GM19099 (cell line): ENCODE measurements around the gene PGRMC1.

ENCODE experiments used
- POLR2A ChIP-seq: IDR thresholded peaks from 3 replicates; pipeline ENCODE4 v1.6.1; 2011; ENCODE audit warnings: low read depth; ENCODE audit not compliant: insufficient read length; ENCODE audit errors: extremely low read depth

The PGRMC1 gene

DNA sequence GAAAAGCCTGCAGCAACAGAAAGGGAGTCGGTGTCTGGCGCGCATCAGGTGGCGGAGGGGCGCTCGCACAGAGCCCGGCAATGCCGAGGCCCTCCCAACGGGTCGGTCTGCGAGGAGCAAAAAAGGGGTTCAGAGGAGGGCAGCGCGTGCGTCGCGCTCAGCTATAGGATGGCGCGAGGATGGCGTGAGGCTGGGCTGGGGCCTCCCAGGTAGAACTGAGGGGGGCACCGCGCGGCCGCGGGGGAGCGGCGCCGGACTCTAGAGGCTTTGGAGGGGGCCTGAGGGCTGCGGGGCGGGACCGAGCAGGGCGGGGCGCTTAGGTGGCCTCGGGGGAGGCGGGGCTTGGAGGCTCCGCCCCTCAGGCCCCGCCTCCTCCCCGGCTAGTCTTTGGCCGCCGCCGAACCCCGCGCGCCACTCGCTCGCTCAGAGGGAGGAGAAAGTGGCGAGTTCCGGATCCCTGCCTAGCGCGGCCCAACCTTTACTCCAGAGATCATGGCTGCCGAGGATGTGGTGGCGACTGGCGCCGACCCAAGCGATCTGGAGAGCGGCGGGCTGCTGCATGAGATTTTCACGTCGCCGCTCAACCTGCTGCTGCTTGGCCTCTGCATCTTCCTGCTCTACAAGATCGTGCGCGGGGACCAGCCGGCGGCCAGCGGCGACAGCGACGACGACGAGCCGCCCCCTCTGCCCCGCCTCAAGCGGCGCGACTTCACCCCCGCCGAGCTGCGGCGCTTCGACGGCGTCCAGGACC is at the start of gene PGRMC1:
TSS of gene PGRMC1 (plus strand) at position 414 of the 751 bp plus-strand sequence. CDS start at position 493, 79 bp downstream.
- peak; percentile 90 for TF ChIP-seq POLR2A

DNA sequence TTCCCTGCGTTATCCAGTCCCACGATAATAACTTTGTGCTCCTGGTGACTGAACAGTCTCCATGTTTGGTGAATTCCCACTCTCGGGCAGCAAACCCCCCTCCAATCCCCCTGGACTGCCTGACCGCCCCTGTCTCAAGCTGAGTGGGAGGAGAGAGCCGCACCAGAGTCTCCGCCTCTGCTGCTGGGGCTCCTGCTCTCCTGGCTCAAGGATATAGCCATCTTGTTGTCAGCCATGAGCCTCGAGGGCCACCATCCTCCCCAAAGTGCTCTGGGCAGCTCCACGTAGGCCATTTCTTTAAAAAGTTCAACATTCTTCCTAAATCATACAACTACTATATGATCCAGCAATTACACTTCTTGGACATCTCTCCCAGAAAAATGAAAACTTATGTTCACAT is 49.3 kb upstream of the PGRMC1 start:
- no peak for TF ChIP-seq POLR2A

DNA sequence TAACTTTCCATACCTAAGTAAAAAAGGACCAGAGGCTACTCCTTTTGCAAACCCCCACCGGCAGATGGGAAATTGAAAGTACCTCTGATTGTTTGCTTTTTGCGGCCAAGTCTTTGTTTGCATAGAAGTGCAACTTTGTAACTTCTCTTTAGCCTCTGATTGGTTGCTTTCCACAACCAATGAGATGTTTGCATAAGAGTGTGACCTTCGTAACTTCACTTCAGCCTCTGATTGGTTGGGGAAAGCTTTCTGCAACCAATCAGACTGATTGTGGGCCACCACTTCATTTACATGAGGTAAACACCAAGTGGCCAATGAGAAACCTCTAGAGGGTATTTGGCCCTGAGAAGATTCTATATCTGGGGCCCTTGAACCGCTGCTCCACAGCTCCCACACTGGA is 48.8 kb upstream of the PGRMC1 start:
- TF ChIP-seq POLR2A, result no peak

DNA sequence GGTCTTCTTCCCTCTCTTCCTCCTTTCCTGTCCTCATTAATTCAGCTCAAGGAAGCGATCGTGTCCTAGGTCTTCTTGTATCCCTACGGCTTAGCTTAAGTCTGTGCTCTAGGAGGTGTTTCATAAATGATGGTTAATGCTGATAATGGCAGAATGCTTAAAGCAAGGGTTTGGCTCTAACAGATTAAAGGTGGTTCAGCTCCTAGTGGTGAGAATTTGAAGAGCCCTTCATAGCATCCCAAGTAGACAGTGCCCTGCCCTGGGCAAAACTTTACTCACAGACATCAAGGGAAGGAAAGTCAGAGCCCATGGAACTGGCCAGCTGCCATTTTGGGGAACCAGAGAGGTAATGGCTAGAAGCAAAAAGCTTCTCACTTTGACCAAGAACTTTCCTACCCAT is 47.0 kb upstream of the PGRMC1 start:
- TF ChIP-seq POLR2A, result no peak

DNA sequence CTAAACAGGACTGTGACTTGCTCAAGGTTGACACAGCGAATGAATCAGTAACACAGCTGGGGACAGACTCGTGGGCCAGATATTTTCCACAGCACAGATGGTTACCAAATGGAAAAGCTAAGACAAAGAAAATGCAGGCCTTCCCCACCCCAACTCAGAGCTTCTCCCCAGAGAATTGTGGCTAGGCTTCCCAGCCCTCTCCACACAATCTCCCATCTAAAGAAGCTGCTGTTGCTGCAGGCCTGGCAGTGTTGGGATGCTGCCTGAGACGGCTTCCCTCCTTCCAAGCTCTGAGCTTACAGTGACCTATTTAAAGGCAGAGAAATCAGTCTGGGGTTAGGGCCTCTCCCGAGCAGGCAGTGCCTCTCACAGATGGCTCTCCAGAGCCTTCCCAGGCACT is 46.5 kb upstream of the PGRMC1 start:
- TF ChIP-seq POLR2A, result no peak

DNA sequence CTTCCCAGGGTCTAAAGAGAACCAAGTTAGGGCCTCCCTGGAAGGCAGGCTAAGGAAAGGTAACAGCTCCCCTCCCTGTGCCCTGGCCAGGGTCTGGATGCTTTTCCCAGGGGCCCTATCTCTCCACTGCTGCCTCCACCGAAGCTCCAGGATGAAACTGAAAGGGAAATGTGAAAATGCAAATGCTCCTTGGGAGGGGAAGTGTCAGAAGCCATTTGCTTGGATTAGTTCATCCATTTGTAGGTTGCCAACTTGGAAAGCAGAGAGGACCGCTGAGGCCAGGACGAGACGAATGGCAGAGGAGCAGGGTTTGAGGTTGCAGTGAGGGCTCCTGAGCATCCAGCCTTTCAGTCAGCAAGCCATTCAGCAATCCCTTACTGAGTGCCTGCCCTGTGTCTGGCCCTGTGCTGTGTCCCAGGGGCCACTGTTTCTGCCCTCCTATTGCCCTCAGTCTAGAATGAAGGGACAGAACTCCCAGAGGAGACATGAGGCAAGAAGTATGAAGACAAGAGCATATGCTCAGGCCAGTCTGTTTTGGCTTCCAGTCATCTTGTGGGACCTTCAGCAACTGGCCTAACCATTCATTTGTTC is 45.9 kb upstream of the PGRMC1 start:
- TF ChIP-seq POLR2A, result no peak

DNA sequence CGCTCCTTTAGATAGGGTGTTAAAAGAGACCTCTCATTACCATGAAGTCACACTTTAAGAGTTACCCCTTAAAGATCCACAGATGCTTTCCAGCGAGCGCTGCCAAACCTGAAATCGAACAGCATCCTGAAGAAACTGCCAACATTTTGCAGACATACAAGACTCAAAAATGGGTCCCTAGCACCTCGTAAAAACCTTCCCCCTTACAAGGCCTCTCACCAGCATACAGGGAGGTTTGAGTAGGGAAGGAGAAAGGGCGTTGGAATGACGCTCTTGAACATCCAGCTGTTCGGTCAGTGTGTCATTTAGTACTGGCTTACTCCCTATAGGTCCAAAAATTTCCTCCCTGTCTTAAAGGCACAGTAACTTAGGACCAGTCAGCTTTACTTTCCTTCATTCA is 45.3 kb upstream of the PGRMC1 start:
- no peak for TF ChIP-seq POLR2A

DNA sequence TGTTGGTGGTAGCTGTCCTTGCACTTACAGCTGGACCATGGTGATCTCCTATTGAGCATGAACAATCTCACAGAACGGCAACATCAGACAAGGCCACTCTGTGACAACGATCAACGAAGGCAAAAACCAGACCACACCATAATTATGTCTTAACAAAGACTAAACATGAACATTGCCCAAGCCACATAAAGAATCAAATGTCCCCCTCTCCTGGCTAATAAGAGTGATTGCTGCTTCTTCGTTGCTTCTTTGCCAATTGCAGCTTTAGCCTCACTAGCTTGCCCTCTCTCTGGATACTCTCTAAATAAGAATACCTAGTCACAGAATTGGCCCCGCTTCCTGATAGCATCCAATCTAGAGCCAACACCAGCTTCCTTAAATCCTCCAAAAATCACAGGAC is 41.5 kb upstream of the PGRMC1 start:
- TF ChIP-seq POLR2A, result no peak

DNA sequence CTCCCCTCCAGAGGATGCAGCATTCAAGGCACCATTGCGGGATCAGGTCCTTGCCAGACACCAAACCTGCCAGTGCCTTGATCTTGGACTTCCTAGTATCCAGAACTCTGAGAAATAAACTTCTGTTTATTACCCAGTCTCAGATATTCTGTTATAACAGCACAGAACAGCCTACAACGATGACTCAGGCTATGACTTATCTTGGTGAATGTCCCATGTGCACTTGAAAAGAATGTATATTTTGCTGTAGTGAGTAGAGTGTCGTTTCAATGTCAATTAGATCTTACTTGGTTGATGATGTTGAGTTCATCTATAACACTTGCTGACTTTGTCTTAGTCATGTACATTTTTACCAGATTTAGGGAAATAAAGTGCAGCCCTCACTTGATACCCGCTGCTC is 34.5 kb upstream of the PGRMC1 start:
- no peak for TF ChIP-seq POLR2A

DNA sequence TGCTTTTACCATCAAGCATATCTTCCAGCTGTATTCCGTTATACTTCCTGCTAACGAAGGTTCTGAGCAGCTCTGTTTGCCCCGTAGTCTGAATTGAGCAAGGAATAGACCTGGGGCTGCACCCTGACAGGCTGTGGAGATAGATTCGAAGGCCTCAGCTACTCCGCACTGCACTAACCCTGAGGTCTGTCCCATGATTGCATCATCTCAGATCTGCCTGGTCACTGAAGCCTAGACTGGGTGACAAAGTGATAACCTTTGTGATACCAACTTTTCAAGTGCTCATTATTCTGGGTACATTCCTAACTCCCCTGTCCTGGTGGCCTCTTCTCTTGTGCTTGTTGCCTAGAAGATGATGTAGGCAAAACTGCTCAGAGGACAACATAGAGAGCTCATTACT is 29.9 kb upstream of the PGRMC1 start:
- TF ChIP-seq POLR2A, result no peak

DNA sequence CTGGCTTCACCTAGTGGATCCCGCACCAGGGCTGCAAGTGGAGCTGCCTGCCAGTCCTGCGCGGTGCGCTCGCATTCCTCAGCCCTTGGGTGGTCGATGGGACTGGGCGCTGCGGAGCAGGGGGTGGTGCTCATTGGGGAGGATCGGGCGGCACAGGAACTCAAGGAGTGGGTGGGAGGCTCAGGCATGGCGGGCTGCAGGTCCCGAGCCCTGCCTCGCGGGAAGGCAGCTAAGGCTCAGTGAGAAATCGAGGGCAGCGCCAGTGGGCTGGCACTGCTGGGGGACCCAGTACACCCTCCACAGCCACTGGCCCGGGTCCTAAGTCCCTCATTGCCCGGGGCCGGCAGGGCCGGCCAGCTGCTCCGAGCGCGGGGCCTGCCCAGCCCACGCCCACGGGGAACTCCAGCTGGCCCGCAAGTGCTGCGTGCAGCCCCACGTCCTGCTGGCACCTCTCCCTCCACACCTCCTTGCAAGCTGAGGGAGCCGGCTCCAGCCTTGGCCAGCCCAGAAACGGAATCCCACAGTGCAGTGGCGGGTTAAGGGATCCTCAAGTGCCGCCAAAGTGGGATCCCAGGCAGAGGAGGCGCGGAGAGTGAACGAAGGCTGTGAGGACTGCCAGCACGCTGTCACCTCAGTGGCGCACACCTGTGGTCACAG is 27.6 kb upstream of the PGRMC1 start:
- TF ChIP-seq POLR2A, result no peak

DNA sequence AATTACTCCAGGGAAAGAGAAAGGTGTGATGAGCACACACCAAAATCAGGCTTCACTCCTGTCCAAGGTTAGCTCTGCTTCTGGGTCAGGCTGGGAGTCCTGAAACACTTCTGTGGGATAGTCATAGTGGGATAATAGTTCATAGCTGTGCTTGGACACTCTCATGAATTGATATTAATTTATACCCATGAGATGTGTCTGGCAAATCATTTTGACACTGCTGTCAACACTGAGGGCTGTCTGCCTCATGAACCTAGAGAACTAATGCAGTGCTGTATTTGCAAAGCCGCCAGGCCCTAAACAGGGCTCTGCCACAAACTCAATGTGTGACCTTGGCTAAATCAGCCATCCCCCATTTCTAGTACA is 24.5 kb upstream of the PGRMC1 start:
- TF ChIP-seq POLR2A, result no peak

DNA sequence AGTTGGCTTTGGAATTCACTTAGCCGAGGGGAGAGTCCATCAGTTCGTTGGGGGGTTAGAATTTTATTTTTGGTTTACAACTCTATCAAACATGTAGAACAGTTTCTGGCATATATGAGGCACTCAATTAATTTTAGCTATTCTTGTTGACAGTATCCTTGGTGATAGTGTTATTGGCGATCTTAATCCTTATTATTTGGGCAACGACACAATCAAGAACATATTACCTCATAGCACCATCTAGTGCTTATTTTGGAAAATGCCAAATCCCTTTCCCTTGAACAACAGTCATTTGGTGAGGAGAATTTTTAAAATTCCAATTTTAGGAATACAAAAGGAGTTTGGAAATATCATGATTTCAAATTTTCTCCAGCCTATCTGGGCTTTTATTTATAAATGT is 17.9 kb upstream of the PGRMC1 start:
- TF ChIP-seq POLR2A, result no peak

DNA sequence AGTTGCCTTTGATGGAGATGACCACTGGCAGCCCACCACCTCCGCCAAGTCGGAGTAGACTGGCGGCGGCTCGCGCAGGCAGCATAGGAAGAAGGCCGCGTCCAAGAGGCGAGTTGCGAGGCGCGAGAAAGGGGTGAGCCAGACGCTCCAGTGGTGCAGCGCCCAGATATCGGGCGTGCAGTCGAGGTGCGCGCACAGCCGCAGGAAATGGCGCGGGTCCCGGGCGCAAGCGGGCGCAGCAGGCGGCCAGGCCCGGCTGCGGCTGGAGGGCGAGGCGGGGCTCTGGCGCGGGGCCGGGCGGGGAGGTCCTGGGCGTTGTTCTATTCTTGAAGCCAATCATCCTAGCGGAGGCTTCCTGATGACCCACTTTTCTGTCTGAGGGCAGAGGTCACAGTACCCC is 13.2 kb upstream of the PGRMC1 start:
- no peak for TF ChIP-seq POLR2A

DNA sequence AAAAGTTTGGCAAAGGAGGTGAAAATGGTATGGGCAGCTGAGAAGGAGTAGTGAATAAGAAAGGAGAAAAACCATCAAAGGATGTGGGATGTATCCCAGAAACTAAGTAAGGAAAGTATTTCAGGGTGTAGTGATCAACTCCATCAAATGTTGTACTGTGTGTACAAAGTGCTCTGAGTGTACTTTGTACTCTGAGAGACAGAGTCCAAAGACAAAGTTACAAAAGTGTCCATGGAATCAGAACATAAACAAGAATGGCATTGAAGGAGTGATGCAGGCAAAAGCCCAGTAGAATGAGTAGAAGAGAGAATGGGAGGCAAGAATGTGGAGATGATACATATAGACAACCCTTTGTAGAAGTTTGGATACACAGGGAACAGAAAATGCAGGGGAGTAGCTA is 12.3 kb upstream of the PGRMC1 start:
- no peak for TF ChIP-seq POLR2A

DNA sequence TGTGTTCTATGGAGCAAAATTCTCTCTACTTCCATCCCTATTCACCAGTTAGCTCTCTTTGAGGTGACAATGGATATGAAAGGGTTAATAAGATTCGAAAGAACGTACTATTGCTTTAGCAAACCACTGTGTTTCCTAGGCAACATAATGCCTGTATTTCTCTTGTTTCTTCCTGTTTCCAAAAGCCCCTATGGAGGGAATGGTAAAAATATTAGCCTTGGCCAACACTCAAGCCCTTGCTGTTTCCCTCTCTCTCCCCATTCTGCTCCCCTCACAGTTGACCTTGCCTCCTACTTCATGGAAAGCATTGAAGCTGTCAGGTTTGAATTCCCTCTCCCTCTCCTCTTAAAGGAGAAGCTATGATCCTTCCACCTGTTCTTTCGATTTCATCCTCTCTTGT is 9.6 kb upstream of the PGRMC1 start:
- no peak for TF ChIP-seq POLR2A
